GM21737 (cell line): ENCODE measurements around the gene LONP1.
"Not testable (repeated sequence)": the region's sequence is repeated elsewhere in the genome, so short reads cannot be mapped to it uniquely, and the experiment has no call there.

Experiments
- ATAC-seq: cut with Tn5 transposase; IDR thresholded peaks from one replicate; pipeline ENCODE4 v1.9.1; 2021; ENCODE audit warnings: mild to moderate bottlenecking, moderate library complexity; ENCODE audit not compliant: unreplicated experiment

The LONP1 gene

GRCh38 chr19:5719961-5720790 lies at the start of gene LONP1, which contains the start of gene CATSPERD:
LONP1 (minus strand) TSS chr19:5720146; CDS start chr19:5720132, 14 bp downstream.
CATSPERD (plus strand) TSS chr19:5720637; CDS start chr19:5720738, 101 bp downstream.
- peak; percentile 80 for ATAC-seq

GRCh38 chr19:5767949-5768348 lies 48.0 kb upstream of the LONP1 start:
- no peak for ATAC-seq

GRCh38 chr19:5765220-5765619 lies 45.3 kb upstream of the LONP1 start:
- no peak for ATAC-seq

- ATAC-seq = no peak
Observed at GRCh38 chr19:5762608-5763217, 42.8 kb upstream of the LONP1 start.

GRCh38 chr19:5753743-5754142 lies 33.8 kb upstream of the LONP1 start:
- ATAC-seq = no peak

GRCh38 chr19:5751709-5752108 lies 31.8 kb upstream of the LONP1 start:
- ATAC-seq = no peak

- ATAC-seq = no peak
Observed at GRCh38 chr19:5749505-5749904, 29.6 kb upstream of the LONP1 start.

- ATAC-seq = not testable (repeated sequence)
Observed at GRCh38 chr19:5748920-5749319, 29.0 kb upstream of the LONP1 start.

- not testable (repeated sequence) for ATAC-seq
Observed at GRCh38 chr19:5744999-5745398, 25.1 kb upstream of the LONP1 start.

GRCh38 chr19:5743630-5744029 lies 23.7 kb upstream of the LONP1 start:
- no peak for ATAC-seq

- no peak for ATAC-seq
Observed at GRCh38 chr19:5742051-5742450, 22.1 kb upstream of the LONP1 start.

GRCh38 chr19:5738423-5738822 lies 18.5 kb upstream of the LONP1 start:
- no peak for ATAC-seq

GRCh38 chr19:5733172-5733571 lies 13.2 kb upstream of the LONP1 start:
- ATAC-seq = not testable (repeated sequence)

- ATAC-seq = no peak
Observed at GRCh38 chr19:5727453-5728050, 7.6 kb upstream of the LONP1 start.

- ATAC-seq = peak; percentile 9
Observed at GRCh38 chr19:5719274-5719960, 529 bp downstream of the LONP1 start.

- no peak for ATAC-seq
Observed at GRCh38 chr19:5718579-5719273, 1.2 kb downstream of the LONP1 start.

- ATAC-seq = no peak
Observed at GRCh38 chr19:5718037-5718578, 1.8 kb downstream of the LONP1 start.

GRCh38 chr19:5717215-5717935 lies 2.6 kb downstream of the LONP1 start:
- no peak for ATAC-seq

GRCh38 chr19:5714816-5715215 lies 5.1 kb downstream of the LONP1 start:
- ATAC-seq = no peak

GRCh38 chr19:5713228-5713627 lies 6.7 kb downstream of the LONP1 start:
- ATAC-seq = no peak
